Prostate gland (tissue), 2 donors: ENCODE measurements around the gene CD9. TPM values are rescaled to one million over a fixed set of nuclear protein-coding genes. Genes with fewer than 3 reads are reported as not detected.

Experiments used
- DNase-seq: peaks from one replicate; pipeline ENCODE4 v3.0.0-alpha.2; 2019; ENCODE audit warnings: low spot score
- H3K27ac ChIP-seq, 2 donors: fragments of 200-600 bp; sonication (generic); 2 replicates each; pipeline ENCODE4 v1.5.1; 2017 to 2019
- H3K27me3 ChIP-seq: fragments of 200-600 bp; sonication (generic); replicated peaks from 2 replicates; pipeline ENCODE4 v1.5.1; 2019; ENCODE audit not compliant: insufficient read depth
- H3K36me3 ChIP-seq, 2 donors: fragments of 200-600 bp; sonication (generic); 1 replicate in 1 of 2; 2 replicates in 1 of 2; pipeline versions ENCODE4 v1.5.1 to v1.8.1; 2017 to 2019
- H3K4me1 ChIP-seq: fragments of 200-600 bp; sonication (generic); replicated peaks from 2 replicates; pipeline ENCODE4 v1.5.1; 2019
- H3K4me3 ChIP-seq, 2 donors: fragments of 200-600 bp; sonication (generic); 2 replicates each; pipeline ENCODE4 v1.5.1; 2017 to 2019
- H3K9me3 ChIP-seq: fragments of 200-600 bp; sonication (generic); 2 replicates; pipeline ENCODE4 v1.5.1; 2017
- CTCF ChIP-seq, 4 experiments: fragments of 200-600 bp in 2 of 4; fragments of 450-650 bp in 2 of 4; sonication (generic) in 2 of 4; IDR thresholded peaks; 1 replicate in 3 of 4; 2 replicates in 1 of 4; pipeline ENCODE4 v1.5.1; 2016 to 2019; ENCODE audit warnings: antibody characterized with exemption in 4 of 4, mild to moderate bottlenecking in 2 of 4, moderate library complexity in 2 of 4
- POLR2A ChIP-seq: fragments of 450-650 bp; IDR thresholded peaks from one replicate; pipeline ENCODE4 v1.6.1; 2016; ENCODE audit warnings: antibody characterized with exemption, mild to moderate bottlenecking
- POLR2AphosphoS5 ChIP-seq: sonication (generic); formaldehyde crosslinking; IDR thresholded peaks from one replicate; pipeline ENCODE4 v1.6.1; 2017; ENCODE audit warnings: antibody characterized with exemption
- WGBS: methylation state at CpG from one replicate; pipeline ENCODE4 v1.1.5; 2018; 5-methylcytosine and 5-hydroxymethylcytosine counted together
- intact Hi-C: fragments of 100-400 bp; cut with DNase I; formaldehyde crosslinking; loops from one replicate; pipeline ENCODE4 v1.14.2; 2022
- total RNA-seq, 2 donors: library from RNA; depleted of rRNA; stranded (reverse); fragments of >200 nt; gene quantifications; one replicate each; pipeline ENCODE4 v1.1.0, GENCODE V29; 2016

The CD9 gene
- total RNA-seq, 2 donors from 2014 or later, result 198 to 845 TPM

GRCh38 chr12:6226679-6227051, 26.5 kb downstream of the CD9 start:
- no peak for TF ChIP-seq POLR2A
- no peak for TF ChIP-seq POLR2AphosphoS5
- no peak for TF ChIP-seq CTCF (IDR thresholded peaks at IDR 0.05)
- H3K4me3 ChIP-seq, result peak overlapping the region in 1 of 2 donors; percentile 1
- intact Hi-C loops, result no loop called here

GRCh38 chr12:6228535-6229223, 28.5 kb downstream of the CD9 start:
- intact Hi-C loops, result no loop called here
- WGBS, result 19% methylated on average over 9 of the region's 9 CpGs
- no peaks in the 10 kb centered on the region for H3K27me3 ChIP-seq
- no peaks in the 10 kb centered on the region for H3K36me3 ChIP-seq
- DNase-seq, result peak; percentile 68
- no peak overlapping the region for H3K4me3 ChIP-seq
- TF ChIP-seq POLR2AphosphoS5 (no peak), CTCF (IDR thresholded peaks at IDR 0.05) (no peak), POLR2A (no peak)
- no peaks in the 10 kb centered on the region for H3K9me3 ChIP-seq
- H3K27ac ChIP-seq, result peak overlapping the region; percentile 94 to 98
- peaks cover 93% of the 10 kb centered on the region for H3K4me1 ChIP-seq

More at GRCh38 chr12:6226679-6227051, 26.5 kb downstream of the CD9 start:
- Histone ChIP-seq H3K9me3 (no peaks in the 10 kb centered on the region), H3K27me3 (no peaks in the 10 kb centered on the region), H3K36me3 (no peaks in the 10 kb centered on the region), H3K27ac (peak overlapping the region; percentile 94 to 98), H3K4me1 (peaks cover 86% of the 10 kb centered on the region)
- 20% methylated on average over 10 of the region's 10 CpGs for WGBS
- peak; percentile 66 for DNase-seq

DNA sequence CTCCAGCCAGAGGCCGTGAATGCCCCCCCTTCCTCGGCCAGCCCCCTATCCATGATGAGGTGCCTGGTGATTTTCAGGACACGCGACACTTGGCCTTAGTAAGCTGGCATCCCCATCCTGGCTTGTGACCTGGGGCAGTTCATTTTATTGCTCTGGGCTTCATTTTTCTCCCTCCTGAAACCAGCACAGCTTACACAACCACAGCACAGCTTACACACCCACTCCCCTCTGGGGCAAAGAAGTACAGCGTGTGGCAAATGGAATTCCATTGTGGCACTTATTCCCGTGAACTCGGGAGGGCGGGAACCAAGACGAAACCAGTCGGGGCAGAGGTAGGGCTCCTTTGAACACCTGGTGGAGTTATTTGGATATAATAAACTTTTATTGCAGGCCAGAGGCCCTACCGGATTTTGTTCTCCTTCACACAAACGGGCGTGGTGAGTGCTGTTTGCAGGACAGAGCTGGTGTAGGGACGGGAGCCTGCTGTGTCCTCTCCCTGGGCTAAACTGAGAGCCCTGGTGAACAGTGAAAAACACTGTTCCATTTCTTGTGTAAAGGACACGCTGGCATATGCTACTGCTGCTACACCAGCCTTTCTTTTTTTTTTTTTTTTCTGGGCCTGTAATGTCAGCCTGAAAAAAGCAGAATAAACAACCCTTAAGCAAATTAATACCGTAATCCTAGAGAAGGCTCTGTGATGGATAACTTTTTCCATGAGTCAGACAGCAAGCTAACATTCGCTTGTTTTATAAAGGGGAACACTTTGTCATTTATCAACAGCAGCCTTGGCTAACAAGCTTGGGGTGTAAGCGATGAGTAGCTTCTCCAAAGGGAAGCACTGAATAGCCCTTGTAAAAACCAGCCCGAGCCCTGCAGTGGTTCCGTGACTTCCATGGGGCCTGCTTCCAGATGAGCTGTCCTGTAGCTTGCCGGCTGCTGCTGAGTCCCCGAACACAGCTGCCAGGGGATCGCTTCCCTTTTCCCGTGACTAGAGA, 29.3 kb downstream of the CD9 start:
- Histone ChIP-seq H3K27me3 (no peaks in the 10 kb centered on the region), H3K9me3 (no peaks in the 10 kb centered on the region), H3K27ac (peak overlapping the region; percentile 94 to 98), H3K36me3 (no peaks in the 10 kb centered on the region), H3K4me3 (no peak overlapping the region), H3K4me1 (peaks cover 94% of the 10 kb centered on the region)
- TF ChIP-seq POLR2A (no peak), POLR2AphosphoS5 (peak; percentile 85), CTCF (IDR thresholded peaks at IDR 0.05) (peak in 2 of 4 experiments; percentile 13 to 23)
- intact Hi-C loops, result loop anchor here (2.0 to 5.0 kb wide), 2 partner anchors 29 to 48 kb away; partner anchors contain the start of gene CD9
- 12% methylated on average over 24 of the region's 24 CpGs for WGBS
- DNase-seq, result peak; percentile 93

DNA sequence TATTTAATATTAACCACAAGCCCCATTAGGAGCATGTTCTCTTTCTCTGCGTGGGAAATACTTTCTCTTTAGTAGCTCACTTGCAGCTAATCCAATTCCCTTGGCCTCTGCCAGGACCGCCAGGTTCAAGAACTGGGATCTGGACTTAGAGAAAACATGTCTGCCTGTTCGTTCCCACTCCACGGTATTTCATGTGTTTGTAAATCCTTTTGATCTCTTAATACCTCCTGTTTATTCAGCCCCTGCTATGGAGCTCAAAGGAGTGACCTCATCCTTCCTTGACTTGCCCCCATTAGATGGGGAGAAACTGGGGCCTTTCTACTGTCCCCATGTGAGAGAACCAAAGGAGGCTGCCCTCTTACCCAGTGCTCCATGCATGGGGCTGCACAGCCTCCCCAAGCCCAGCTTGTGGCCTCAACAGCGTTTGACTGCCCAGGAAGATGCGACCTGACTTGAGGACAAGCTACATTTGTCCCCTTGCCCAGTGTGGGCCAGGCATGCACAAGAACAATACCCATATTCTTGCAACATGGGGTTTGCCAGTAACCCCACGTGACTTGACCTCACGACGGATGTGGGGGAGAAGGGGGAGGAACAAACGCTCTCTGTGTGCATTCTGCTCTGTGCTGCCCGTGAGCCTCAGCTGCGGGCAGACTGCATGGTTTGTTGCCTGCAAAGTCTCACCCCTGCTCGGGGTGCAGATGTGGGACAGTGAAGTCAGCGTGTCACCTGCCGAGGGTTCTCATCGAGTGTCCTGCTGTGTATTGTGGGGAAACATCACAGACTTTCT, 30.3 kb downstream of the CD9 start:
- H3K9me3 ChIP-seq, result no peaks in the 10 kb centered on the region
- H3K27ac ChIP-seq, result peak overlapping the region; percentile 94 to 98
- no peaks in the 10 kb centered on the region for H3K36me3 ChIP-seq
- DNase-seq, result peak; percentile 81
- TF ChIP-seq CTCF (IDR thresholded peaks at IDR 0.05) (no peak), POLR2AphosphoS5 (peak; percentile 91), POLR2A (no peak)
- no peaks in the 10 kb centered on the region for H3K27me3 ChIP-seq
- intact Hi-C loops, result loop anchor here (2.0 to 5.0 kb wide), 2 partner anchors 30 to 47 kb away; partner anchors contain the start of gene CD9
- H3K4me3 ChIP-seq, result no peak overlapping the region
- peaks cover 91% of the 10 kb centered on the region for H3K4me1 ChIP-seq
- 36% methylated on average over 16 of the region's 16 CpGs for WGBS
